Measurements from ENCODE around the gene ARID1B. TPM values are rescaled to one million over a fixed set of nuclear protein-coding genes. Genes with fewer than 3 reads are reported as not detected.

Gene ARID1B
- total RNA-seq, 2 experiments from 2014 or later, result 90.1 to 164 TPM

DNA sequence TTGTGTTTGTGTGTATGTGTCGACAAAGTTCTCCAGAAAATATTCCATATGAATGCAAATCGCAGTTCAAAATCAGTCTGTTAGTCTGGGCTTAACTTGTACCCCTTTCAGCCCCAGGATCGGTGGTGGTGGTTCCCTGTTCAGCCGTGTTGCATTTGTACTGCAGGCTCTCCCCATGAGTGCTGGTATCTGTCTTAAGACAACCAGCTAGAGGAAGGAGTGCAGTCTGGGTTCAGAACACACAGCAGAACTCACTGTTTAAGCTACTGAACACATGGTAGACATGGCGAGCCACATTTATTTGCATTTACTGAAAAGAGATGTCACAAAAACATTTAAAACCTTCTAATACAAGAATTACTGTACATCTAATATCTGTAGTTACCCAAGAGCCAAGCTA, 192.1 kb downstream of the ARID1B start:
- Histone ChIP-seq H4K20me1 (ENCODE audit: insufficient read depth, low read length) (peaks cover 7% of the 10 kb centered on the region; the same call in 1 of the 2 replicates), H3K27ac (ENCODE audit: low read depth, low read length, poor library complexity, severe bottlenecking) (no peak overlapping the region), H3K36me3 (ENCODE audit: insufficient read depth, low read length) (no peaks in the 10 kb centered on the region), H3K79me2 (ENCODE audit: insufficient read depth, low read depth, low read length) (peaks cover 83% of the 10 kb centered on the region), H3K4me1 (ENCODE audit: insufficient read depth, low read length, poor library complexity, severe bottlenecking) (peaks cover 40% of the 10 kb centered on the region), H3K9me2 (ENCODE audit: insufficient read depth, low read length) (no peaks in the 10 kb centered on the region), H3K4me3 (ENCODE audit: low read depth, low read length, poor library complexity, severe bottlenecking) (no peak overlapping the region), H3K9me3 (ENCODE audit: low read length) (no peaks in the 10 kb centered on the region), H3K4me2 (ENCODE audit: low read length) (no peak overlapping the region), H2AFZ (ENCODE audit: low read length) (no peak overlapping the region)
- DNase-seq (ENCODE audit: low spot score), result no peak
- intact Hi-C loops (cut with micrococcal nuclease; ENCODE audit: unreplicated experiment), result no loop called here
- TF ChIP-seq EZH2phosphoT487 (IDR thresholded peaks at IDR 0.05; ENCODE audit: borderline replicate concordance, low read depth, low read length), result no peak
- no peak for TF ChIP-seq CTCF (conservative IDR thresholded peaks at IDR 0.05; ENCODE audit: low read length)
- POLR2A ChIA-PET, result interaction anchor here (0.7 to 1.2 kb wide), 4 partner anchors 14 to 511 kb away, joined by 3 to 8 read pairs (median 4); no protein-coding TSS in a partner anchor
- CTCF ChIA-PET (ENCODE audit: unreplicated experiment), result interaction anchor here (0.5 kb wide), 1 partner anchor 1597 kb away, joined by 6 read pairs; no protein-coding TSS in a partner anchor
- no TSS peak for BruUV-seq (replicated peaks)

GRCh38 chr6:156970595-156971112, 193.5 kb downstream of the ARID1B start:
- no peak for DNase-seq (ENCODE audit: low spot score)
- peaks cover 7% of the 10 kb centered on the region; the same call in 1 of the 2 replicates for H4K20me1 ChIP-seq (ENCODE audit: insufficient read depth, low read length)
- H3K27ac ChIP-seq (ENCODE audit: low read depth, low read length, poor library complexity, severe bottlenecking), result no peak overlapping the region

More at GRCh38 chr6:156970595-156971112, 193.5 kb downstream of the ARID1B start:
- TF ChIP-seq EZH2phosphoT487 (IDR thresholded peaks at IDR 0.05; ENCODE audit: borderline replicate concordance, low read depth, low read length) (no peak), CTCF (conservative IDR thresholded peaks at IDR 0.05; ENCODE audit: low read length) (no peak)
- Histone ChIP-seq H2AFZ (ENCODE audit: low read length) (no peak overlapping the region), H3K4me3 (ENCODE audit: low read depth, low read length, poor library complexity, severe bottlenecking) (no peak overlapping the region), H3K9me3 (ENCODE audit: low read length) (no peaks in the 10 kb centered on the region), H3K4me1 (ENCODE audit: insufficient read depth, low read length, poor library complexity, severe bottlenecking) (peaks cover 54% of the 10 kb centered on the region), H3K4me2 (ENCODE audit: low read length) (no peak overlapping the region), H3K9me2 (ENCODE audit: insufficient read depth, low read length) (no peaks in the 10 kb centered on the region), H3K36me3 (ENCODE audit: insufficient read depth, low read length) (no peaks in the 10 kb centered on the region), H3K79me2 (ENCODE audit: insufficient read depth, low read depth, low read length) (peaks cover 83% of the 10 kb centered on the region)
- POLR2A ChIA-PET, result interaction anchor here (0.7 to 1.4 kb wide), 2 partner anchors 11 to 22 kb away, joined by 3 to 4 read pairs; no protein-coding TSS in a partner anchor
- BruUV-seq (replicated peaks), result no TSS peak
- CTCF ChIA-PET (ENCODE audit: unreplicated experiment), result no interaction called here
- intact Hi-C loops (cut with micrococcal nuclease; ENCODE audit: unreplicated experiment), result no loop called here

All from OCI-LY7 (cell line).